Vagina (tissue), 2 donors: ENCODE results near the gene CEBPG.

Source experiments
- POLR2A ChIP-seq, 2 donors: fragments of 450-650 bp; IDR thresholded peaks; one replicate each; pipeline ENCODE4 v1.6.1; 2017; ENCODE audit warnings: antibody characterized with exemption in 2 of 2, mild to moderate bottlenecking in 2 of 2, moderate library complexity in 2 of 2
- POLR2AphosphoS5 ChIP-seq, 2 donors: sonication (generic); formaldehyde crosslinking; IDR thresholded peaks; one replicate each; pipeline ENCODE4 v1.9.0; 2017; ENCODE audit warnings: antibody characterized with exemption in 2 of 2, mild to moderate bottlenecking in 2 of 2, low read depth in 1 of 2; ENCODE audit not compliant: insufficient read depth in 1 of 2
- TF ChIP-seq, protein P1 (sequence below), 3 experiments: fragments of 450-650 bp in 2 of 3; fragments of 200-600 bp in 1 of 3; sonication (generic) in 1 of 3; IDR thresholded peaks; one replicate each; pipeline ENCODE4 v1.5.1; 2017 to 2019; ENCODE audit warnings: antibody characterized with exemption in 3 of 3, mild to moderate bottlenecking in 2 of 3, moderate library complexity in 2 of 3

DNA sequence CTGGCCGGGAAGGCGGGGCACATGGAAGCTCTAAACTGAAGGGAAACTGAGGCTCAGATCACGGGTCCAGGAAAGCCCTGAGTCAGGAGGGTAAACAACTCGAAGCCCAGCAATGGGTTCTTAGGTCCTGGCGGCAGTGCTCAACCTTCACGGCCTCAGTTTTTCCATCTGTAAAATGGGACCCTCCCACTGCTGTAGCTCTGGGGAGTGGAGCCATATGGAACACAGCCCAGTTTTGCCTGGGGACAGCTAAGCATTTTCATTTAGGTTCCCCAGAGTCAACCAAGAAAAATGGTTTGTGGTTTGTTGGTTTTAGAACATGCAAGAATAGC lies 30.4 kb downstream of the CEBPG start:
- TF ChIP-seq, protein P1, sequence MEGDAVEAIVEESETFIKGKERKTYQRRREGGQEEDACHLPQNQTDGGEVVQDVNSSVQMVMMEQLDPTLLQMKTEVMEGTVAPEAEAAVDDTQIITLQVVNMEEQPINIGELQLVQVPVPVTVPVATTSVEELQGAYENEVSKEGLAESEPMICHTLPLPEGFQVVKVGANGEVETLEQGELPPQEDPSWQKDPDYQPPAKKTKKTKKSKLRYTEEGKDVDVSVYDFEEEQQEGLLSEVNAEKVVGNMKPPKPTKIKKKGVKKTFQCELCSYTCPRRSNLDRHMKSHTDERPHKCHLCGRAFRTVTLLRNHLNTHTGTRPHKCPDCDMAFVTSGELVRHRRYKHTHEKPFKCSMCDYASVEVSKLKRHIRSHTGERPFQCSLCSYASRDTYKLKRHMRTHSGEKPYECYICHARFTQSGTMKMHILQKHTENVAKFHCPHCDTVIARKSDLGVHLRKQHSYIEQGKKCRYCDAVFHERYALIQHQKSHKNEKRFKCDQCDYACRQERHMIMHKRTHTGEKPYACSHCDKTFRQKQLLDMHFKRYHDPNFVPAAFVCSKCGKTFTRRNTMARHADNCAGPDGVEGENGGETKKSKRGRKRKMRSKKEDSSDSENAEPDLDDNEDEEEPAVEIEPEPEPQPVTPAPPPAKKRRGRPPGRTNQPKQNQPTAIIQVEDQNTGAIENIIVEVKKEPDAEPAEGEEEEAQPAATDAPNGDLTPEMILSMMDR (IDR thresholded peaks at IDR 0.05) = no peak
- TF ChIP-seq POLR2A (IDR thresholded peaks at IDR 0.05) = no peak
- no peak for TF ChIP-seq POLR2AphosphoS5 (IDR thresholded peaks at IDR 0.05; ENCODE audit: insufficient read depth in 1 of 2, low read depth in 1 of 2)
